ENCODE data around the gene HAL.

GRCh38 chr12:96029826-96030225 lies 33.7 kb upstream of the HAL start:
- TF ChIP-seq CTCF (IDR thresholded peaks at IDR 0.05) (no peak), FOSL2 (IDR thresholded peaks at IDR 0.05; ENCODE audit: borderline replicate concordance, low read depth) (no peak), RFX5 (IDR thresholded peaks at IDR 0.05; ENCODE audit: low read length) (no peak)
